SIG-M5 (cell line): ENCODE data around the gene KIF17.

Source experiments
- DNase-seq: peaks from one replicate; lab custom pipeline; 2025; lab: John Stamatoyannopoulos, UW

The KIF17 gene

DNA sequence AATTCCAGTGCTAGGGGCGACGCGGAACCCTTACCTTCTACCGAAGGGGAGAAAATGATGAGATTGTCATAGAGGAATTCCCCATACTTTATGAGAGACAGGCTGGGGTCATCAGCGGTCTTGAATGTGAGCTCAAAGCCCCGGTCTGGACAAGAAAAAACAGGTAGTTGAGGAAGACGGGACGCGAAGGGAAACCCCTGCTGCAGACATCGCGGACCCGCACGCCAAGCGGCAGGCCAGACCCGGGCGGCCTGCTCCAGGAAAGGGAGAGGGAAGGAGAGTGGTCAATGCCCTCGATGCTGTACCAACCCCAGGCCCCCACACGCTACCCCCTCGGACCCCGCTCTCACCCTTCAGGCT, 57.0 kb downstream of the KIF17 start:
- DNase-seq: no peak

DNA sequence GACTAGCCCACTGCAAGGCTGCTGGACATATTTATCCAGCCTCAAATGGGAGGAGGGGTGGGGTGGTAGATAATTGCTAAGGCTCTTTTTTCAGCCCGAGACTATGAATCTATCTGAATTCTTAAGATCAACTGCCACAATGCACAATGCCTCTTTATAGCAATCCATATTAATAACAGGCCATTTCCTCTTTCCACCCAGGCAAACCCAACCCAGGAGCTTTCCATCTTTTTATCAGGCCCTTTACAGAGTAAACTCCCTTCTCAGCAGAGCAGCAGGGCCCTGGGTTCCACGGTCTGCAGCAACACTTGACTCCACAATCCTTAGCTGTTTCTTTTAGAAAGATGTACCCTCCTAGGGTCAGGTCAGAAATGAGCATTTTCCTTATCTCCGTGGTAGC, 57.4 kb downstream of the KIF17 start:
- DNase-seq: no peak

DNA sequence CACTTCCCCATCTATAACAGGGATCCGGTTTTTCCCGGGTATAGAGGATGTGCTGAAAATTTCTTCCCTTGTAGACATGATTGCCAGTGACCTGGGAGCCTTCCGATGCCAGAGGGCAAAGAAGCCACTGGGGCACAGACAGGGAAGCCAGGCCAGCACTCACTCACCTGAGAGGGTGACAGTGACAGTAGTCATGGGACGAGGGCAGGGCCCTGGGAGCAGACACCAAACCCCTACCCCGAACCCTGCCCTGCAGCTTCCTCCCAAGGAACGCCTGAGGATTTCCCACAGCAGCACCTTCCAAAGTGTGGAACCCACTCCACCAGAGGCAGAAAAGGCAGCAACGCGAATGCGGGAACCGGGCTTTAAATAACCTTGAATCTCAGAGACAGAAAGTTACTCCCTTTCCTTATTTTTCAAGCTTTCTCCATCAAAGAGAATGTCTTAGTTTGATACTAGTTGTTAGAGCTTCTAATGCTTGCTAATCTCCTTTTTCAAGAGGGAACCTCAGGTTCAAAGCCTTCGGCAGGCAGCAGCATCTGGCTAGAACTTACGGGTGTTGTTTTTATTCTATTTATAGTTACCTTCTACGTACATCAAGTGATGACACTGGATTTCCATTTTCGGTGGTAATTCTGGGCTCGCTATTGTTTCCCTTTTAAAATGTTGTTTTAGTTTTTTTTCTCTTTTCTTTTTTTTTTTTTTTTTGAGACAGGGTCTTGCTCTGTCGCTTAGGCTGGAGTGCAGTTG, 59.5 kb downstream of the KIF17 start:
- DNase-seq: no peak

DNA sequence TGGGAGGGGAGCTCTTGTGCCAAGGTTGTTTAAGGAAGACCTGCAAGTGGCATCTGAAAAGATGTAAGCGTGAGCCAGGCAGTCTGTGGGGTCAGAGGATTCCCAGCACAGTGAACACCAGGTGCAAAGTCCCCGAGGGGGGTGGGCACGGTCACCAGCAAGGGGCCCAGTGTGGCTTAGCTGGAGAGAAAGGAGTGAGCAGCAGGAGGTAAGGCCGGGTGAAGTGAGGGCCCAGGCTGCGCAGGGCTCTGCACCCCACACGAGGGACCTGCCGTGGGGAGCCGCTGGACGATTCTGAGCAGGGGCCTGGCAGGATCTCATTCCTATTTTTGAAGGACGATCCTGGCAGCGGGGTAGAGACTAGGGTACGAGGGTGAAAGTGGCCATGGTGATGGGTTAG, 60.8 kb downstream of the KIF17 start:
- no peak for DNase-seq

DNA sequence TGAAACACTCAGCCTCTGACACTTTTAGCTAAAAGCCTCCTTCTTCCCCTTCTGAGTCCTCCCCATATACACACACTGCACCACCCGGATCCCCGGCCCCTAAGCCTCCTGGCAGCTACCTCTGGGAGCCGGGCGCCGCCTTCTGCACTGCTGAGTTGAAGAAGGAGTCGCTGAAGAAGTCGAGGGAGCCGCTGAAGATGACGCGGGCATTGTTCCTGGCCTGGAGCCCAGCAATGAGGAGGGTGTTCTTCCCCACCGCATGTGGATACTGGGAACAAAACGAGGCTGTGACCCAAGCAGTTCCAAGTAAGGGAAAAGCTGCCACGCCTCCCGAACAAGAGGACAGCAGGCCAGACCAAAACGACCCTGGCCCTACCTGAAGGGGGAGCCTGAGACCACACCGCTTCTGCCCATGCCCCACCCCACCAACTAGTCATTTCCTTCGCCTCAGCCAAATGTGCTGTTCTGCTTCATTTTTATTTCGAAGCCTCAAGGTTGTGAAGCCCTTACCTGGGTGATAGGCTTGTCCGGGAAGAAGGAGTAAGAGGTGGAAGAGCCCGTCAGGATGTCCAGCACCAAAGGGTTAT, 63.6 kb downstream of the KIF17 start:
- no peak for DNase-seq

DNA sequence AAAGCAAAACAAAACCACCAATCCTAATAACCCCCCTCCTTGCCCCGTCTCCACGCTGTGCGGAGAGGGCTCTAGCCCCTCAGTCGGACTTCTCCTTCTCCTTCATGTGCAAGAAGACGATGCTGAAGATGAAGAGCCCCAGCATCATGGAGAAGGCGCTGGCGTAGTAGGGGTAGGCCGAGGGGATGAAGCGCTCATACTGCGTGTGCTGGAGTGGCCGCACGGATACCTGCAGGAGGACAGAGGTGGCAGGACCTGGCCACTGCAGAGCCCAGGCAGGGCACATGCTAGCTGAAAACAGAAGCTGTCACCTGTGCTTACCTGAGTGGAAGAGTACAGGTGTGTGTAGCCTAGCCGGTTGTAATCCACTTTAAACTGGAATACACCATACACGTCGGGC, 65.5 kb downstream of the KIF17 start:
- DNase-seq: no peak

DNA sequence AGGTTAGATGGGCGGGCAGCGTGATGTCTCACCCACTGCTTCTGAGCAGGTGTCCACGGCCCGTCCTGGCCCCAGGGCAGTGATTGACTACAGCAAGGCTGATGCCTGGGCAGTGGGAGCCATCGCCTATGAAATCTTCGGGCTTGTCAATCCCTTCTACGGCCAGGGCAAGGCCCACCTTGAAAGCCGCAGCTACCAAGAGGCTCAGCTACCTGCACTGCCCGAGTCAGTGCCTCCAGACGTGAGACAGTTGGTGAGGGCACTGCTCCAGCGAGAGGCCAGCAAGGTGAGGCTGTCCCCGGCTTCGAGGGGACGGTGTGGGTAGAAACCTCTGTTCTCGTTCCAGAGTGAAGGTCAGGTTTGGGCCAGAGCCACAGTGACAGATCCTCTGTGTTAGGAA, 68.9 kb downstream of the KIF17 start:
- no peak for DNase-seq

DNA sequence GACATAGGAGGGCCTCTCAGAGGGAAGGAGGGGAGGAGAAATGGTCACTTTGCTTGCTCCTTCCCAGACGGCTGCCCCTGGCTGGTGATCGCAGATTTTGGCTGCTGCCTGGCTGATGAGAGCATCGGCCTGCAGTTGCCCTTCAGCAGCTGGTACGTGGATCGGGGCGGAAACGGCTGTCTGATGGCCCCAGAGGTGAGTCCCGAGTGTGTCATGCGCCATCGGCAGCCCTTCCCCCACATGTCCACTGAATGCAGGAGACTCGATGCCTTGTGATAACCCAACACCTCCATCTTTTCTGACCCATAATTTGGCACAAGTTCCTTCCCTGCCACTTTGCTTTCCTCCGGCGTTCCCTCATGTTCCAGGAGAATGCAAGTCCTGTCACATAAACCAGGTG, 69.4 kb downstream of the KIF17 start:
- DNase-seq: no peak

DNA sequence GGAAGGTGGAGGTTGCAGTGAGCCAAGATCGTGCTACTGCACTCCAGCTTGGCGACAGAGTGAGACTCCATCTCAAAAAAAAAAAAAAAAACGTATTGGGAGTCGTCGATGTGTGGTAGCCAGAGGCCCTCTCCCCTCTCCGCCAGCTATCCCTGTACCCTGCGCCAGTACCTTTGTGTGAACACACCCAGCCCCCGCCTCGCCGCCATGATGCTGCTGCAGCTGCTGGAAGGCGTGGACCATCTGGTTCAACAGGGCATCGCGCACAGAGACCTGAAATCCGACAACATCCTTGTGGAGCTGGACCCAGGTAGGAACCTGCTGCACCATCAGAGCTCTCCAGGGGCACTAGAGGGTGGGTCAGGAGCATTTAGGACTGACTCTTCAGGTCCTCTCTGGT, 72.4 kb downstream of the KIF17 start:
- DNase-seq: no peak

DNA sequence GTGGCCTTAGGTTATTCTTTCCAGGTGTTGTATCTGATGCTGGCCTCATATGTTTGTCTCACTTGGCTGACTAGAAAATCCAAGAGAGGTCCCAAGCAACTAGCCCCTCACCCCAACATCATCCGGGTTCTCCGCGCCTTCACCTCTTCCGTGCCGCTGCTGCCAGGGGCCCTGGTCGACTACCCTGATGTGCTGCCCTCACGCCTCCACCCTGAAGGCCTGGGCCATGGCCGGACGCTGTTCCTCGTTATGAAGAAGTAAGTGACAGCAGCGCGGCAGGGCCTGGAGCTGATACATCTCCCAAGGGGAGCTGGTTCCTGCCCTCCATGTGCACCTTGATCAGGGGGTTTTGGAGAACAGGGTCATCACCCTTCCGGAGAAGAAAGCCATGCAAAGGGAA, 73.4 kb downstream of the KIF17 start:
- no peak for DNase-seq

DNA sequence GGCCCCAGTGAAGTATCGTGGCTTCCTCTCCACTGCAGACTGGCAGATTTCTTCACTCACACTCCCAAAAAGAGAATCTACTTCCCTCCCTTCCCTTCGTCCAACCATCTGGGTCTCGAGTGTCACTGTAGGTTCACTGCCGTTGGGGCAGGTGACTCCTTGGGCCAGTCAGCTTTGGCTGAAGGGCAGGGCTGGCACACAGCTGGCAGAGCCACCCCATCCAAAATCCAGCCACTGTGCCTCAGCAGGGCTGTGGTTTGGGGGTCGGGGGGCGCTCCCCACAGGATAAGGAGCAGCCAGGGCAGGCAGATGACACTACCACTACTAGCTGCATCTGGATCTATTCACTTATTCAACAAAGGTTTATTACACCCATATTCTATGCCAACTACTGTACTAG, 74.7 kb downstream of the KIF17 start:
- no peak for DNase-seq

DNA sequence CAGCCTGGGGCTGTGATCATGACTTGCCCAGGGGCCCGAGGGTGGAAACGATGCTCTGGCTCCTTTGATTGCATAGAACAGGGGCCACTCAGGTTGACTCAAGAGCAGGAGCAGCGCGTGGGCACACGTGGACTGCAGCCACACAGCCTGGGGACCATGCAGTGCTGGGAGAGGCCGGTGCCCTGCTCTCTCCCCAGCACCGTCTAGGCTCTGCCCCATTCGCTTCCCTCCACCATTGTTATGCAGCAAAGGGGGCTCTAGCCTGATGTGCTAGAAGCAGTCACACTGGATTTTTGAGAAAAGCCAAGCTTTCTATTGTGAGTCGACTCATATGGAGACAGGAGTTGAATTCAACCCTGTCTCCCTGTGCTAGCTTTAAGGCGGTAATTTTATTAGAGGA, 75.8 kb downstream of the KIF17 start:
- DNase-seq: no peak

DNA sequence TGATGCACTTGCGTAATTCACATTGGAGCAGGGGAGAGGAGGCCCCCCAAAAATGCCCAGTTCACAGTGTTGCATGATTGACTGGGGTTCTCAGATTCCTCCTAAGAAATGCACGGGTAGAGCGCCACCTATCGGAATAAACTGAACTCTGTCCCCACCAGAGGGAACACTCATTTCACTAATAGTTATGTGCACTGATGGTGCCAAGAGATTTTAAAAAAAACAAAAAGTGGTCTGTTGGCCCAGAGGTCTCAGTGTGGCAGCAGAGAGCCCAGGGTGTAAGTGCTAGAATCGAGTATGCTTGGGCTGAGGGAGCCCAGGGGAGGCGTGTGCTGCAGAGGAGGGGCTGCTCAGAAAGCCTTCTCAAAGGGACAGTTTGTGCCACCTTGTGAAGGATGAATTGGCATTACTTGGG, 77.6 kb downstream of the KIF17 start:
- no peak for DNase-seq

DNA sequence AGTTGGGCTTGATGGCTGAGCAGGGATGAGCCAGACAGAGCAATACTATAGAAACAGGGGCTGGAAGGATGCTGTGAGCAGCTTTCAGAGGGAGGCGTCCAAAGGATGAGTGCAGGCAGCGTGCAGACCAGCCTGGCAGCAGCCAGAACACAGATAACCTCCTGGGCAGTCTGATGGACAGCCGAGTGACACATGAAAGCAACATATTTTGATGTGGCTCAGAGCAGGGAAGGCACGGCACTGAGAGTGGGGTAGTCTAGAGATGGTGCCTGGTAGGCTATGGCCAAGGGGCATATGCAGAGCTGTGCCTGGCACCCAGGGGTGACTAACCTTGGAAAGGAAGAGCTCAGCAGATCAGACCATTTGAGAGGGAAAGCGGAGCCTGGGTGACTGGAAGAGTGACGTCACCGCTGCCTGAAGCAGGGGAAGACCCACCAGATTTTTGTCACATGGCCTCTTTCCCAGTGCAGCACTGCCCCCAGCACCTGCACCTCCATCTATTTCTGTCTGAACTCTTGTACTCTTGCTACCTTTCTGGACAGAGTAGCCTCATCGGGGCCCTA, 80.9 kb downstream of the KIF17 start:
- DNase-seq: no peak

DNA sequence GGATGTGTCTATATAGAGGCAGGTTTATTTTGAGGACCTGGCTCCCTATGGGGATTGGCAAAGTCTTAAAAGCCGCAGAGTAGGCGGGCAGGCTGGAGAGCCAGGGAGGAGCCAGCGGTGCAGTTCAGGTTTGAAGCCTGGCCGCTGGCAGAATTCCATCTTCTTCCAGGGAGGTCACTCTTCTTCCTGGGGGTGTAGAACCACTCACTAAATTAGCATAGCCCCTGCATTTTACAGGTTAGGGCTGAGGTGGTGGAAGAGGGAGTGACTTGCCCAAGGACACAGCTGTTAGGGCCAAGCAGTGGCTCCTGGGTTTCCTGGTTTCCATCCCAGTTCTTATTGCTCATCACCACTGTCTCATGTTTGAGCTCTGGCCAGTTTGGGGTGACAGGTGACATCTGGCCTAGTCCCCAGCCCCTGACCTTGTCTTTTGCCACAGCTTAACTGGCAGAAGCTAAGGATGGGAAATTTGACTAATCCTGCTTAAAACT, 83.2 kb downstream of the KIF17 start:
- DNase-seq: no peak

DNA sequence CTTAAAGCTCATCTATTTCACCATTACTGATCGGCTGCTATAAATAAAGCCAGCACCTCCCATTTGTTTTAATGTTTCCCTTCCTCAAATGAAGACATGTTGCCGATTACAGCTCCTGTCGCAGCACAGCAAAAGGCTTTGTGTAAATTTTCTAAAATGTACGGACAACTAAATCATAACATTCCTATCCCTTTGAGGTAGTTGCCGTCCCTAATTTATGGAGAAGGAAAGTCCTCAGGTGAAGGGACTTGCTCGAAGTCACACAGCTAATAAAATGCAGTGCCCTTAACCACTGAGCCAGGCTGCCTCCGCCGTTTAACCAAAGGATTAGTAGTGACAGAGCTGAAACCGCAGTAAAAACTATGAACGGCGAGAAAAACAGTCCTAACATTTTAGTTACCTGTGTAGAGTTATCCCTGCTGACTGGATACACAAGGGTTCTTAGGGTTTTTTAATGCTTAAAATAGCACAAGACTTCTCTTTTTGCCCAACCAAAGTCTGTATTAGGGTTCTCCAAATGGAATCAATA, 83.7 kb downstream of the KIF17 start:
- no peak for DNase-seq

DNA sequence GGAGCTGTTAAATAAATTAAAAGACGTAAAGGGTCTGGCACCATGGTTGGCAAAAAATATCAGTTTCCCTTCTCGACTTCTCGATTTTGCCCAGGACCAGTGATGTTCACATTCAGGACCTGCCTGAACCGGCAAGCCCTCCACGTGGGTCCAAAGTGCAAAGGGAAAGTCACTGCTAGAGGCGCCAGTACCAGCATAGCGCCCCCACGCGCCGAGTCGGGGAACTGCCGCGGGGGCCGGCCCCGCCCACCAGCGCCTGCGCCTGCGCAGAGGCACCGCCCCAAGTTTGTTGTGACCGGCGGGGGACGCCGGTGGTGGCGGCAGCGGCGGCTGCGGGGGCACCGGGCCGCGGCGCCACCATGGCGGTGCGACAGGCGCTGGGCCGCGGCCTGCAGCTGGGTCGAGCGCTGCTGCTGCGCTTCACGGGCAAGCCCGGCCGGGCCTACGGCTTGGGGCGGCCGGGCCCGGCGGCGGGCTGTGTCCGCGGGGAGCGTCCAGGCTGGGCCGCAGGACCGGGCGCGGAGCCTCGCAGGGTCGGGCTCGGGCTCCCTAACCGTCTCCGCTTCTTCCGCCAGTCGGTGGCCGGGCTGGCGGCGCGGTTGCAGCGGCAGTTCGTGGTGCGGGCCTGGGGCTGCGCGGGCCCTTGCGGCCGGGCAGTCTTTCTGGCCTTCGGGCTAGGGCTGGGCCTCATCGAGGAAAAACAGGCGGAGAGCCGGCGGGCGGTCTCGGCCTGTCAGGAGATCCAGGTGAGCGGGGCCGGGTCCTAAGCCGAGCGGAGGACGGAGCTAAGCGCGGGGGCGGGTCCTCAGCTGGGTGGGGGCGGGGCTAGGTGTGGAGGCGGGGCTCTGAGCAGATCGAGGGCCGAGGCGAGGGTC, 84.4 kb downstream of the KIF17 start, which contains the start of gene PINK1:
Gene PINK1, plus strand, starts transcription at position 269 of the 875 bp plus-strand sequence. Its CDS starts 91 bp downstream, at position 360.
- no peak for DNase-seq

DNA sequence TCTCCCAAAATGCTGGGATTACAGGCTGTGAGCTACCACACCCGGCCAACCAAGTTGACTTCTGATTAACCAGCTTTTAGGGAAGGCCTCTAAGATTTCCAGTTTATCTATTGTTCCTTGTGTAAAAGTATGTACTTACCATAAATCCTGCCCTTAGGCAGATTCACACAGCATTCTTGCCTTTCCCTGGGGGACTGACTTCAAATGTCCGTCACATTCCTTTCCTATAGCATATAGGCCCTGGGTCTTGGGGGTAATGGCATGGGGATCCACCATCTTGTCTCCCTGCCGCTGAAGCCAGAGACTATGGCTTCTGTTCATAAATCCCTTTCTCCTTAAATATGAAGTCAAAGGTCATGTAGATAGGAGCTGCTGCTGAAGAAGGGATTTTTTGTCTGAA, 85.4 kb downstream of the KIF17 start:
- no peak for DNase-seq

DNA sequence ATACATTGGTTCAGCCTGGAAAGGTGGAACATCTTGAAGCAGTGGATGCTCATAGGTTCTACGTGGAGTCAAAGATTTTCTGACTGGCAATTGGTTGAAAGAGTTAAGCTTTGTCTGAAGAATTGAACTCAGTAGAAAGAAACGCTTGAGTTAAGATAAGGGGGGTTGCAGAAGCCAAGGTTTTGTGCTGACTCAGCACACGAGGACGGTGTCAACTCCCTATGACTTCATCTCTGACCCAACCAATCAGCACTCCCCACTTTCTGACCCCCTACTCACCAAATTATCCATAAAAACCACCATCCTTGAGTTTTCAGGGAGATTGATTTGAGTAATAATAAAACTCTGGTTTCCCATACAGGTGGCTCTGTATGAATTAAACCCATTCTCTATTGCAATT, 87.1 kb downstream of the KIF17 start:
- DNase-seq: no peak

DNA sequence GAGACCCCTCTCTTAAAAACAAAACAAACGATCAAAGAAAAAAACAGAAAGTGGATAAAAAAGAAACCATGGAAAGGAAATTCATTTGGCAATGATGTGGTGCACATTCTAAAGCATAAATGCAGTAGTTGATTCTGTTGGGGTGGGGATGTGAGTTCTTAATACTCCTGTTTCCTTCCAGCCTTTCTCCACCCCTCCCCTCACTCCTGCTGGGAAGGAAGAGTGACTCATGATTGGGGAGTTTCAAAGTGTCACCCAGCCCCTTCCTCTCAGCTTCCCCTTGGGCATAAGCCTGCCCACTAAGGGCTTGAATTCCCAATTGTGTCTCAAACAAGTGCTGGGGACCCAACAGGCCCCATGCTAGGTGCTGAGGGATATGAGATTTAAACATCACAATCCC, 91.3 kb downstream of the KIF17 start:
- DNase-seq: no peak

DNA sequence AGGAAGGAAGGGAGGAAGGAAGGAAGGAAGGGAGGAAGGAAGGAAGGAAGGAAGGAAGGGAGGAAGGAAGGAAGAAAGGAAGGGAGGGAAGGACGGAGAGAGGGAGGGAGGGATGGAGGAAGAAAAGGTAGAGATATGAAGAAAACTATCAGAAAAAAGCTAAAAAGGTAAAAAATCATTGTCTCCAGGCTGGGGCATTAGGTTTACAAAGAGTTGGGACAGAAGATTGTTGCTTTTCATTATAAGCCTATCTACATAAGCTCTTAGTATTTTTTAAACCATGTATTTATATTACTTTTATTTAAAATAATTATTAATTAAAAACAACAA, 91.7 kb downstream of the KIF17 start:
- DNase-seq: no peak
